IMR-90 (cell line): Measurements from ENCODE around the gene RNF181. TPM values are rescaled to one million over a fixed set of nuclear protein-coding genes. Genes with fewer than 3 reads are reported as not detected.

ENCODE experiments used
- ATAC-seq: fragments of 200-7000 bp; cut with Tn5 transposase; 2 replicates; pipeline ENCODE4 v1.9.1; 2020; ENCODE audit warnings: low read depth, mild to moderate bottlenecking, moderate library complexity
- BruUV-seq: library from RNA; stranded (reverse); fragments of 400-500 nt; replicated peaks from 2 replicates; lab custom pipeline; 2021; lab: Mats Ljungman, UMichigan
- CTCF ChIA-PET: fragments of 300-600 bp; formaldehyde crosslinking; extraction: SDS; loops from one replicate; lab custom pipeline; 2021; ENCODE audit warnings: antibody characterized with exemption; lab: Yijun Ruan, JAX
- POLR2A ChIA-PET: fragments of 300-600 bp; sonication (Branson Sonifier 250); formaldehyde crosslinking; loops from one replicate; lab custom pipeline; 2022; ENCODE audit warnings: antibody characterized with exemption; ENCODE audit not compliant: unreplicated experiment; lab: Charles Lee
- DNase-seq: peaks from one replicate; pipeline ENCODE4 v3.0.0; 2013
- H2AFZ ChIP-seq: replicated peaks from 2 replicates; pipeline ENCODE3; 2013; ENCODE audit warnings: low read length, mild to moderate bottlenecking; ENCODE audit not compliant: poor library complexity
- H2AK5ac ChIP-seq: 2 replicates; pipeline ENCODE4 v1.6.1; 2013; ENCODE audit warnings: low read depth, low read length, inconsistent platforms
- H2AK9ac ChIP-seq: replicated peaks from 2 replicates; pipeline ENCODE3; 2013; ENCODE audit warnings: mild to moderate bottlenecking, low read depth, low read length, moderate library complexity; ENCODE audit not compliant: poor library complexity
- H2BK120ac ChIP-seq: 2 replicates; pipeline ENCODE4 v1.6.1; 2013; ENCODE audit warnings: low read depth, low read length, inconsistent platforms
- H2BK15ac ChIP-seq: 3 replicates; pipeline ENCODE4 v1.6.1; 2013; ENCODE audit warnings: low read depth, low read length, inconsistent platforms
- H2BK20ac ChIP-seq: 2 replicates; pipeline ENCODE4 v1.6.1; 2013; ENCODE audit warnings: low read depth, mild to moderate bottlenecking, inconsistent platforms, low read length, moderate library complexity
- H2BK5ac ChIP-seq: 2 replicates; pipeline ENCODE4 v1.6.1; 2013; ENCODE audit warnings: mild to moderate bottlenecking, low read depth, low read length, inconsistent platforms; ENCODE audit not compliant: poor library complexity, severe bottlenecking
- H3K14ac ChIP-seq: replicated peaks from 2 replicates; pipeline ENCODE4 v1.6.1; 2013; ENCODE audit warnings: low read depth, low read length, inconsistent platforms
- H3K18ac ChIP-seq: 2 replicates; pipeline ENCODE4 v1.6.1; 2013; ENCODE audit warnings: low read depth, low read length, control low read depth
- H3K23ac ChIP-seq: 2 replicates; pipeline ENCODE4 v1.6.1; 2013; ENCODE audit warnings: low read depth, low read length, inconsistent platforms
- H3K27ac ChIP-seq: 2 replicates; pipeline ENCODE4 v1.5.1; 2013; ENCODE audit warnings: mild to moderate bottlenecking, control low read depth, low read length; ENCODE audit not compliant: insufficient read depth
- H3K27me3 ChIP-seq: 2 replicates; pipeline ENCODE4 v1.6.1; 2013; ENCODE audit warnings: low read length; ENCODE audit not compliant: control insufficient read depth, insufficient read depth
- H3K36me3 ChIP-seq: 2 replicates; pipeline ENCODE4 v1.6.1; 2013; ENCODE audit warnings: low read length, mixed read lengths; ENCODE audit not compliant: control insufficient read depth, insufficient read depth
- H3K4ac ChIP-seq: 2 replicates; pipeline ENCODE4 v1.6.1; 2013; ENCODE audit warnings: low read depth, low read length, inconsistent platforms
- H3K4me1 ChIP-seq: 2 replicates; pipeline ENCODE4 v1.6.1; 2013; ENCODE audit warnings: low read length, mixed read lengths; ENCODE audit not compliant: control insufficient read depth, insufficient read depth
- H3K4me2 ChIP-seq: 2 replicates; pipeline ENCODE4 v1.6.1; 2013; ENCODE audit warnings: low read depth, mild to moderate bottlenecking, control low read depth, low read length, moderate library complexity
- H3K4me3 ChIP-seq: 2 replicates; pipeline ENCODE4 v1.5.1; 2013; ENCODE audit warnings: low read depth, mild to moderate bottlenecking, control low read depth, low read length, moderate library complexity; ENCODE audit not compliant: insufficient read depth
- H3K56ac ChIP-seq: 2 replicates; pipeline ENCODE4 v1.6.1; 2013; ENCODE audit warnings: low read length, inconsistent platforms; ENCODE audit not compliant: insufficient read depth; ENCODE audit errors: extremely low read depth
- H3K79me1 ChIP-seq, 2 experiments: 2 replicates each; pipeline ENCODE4 v1.6.1; 2013; ENCODE audit warnings: low read length in 2 of 2, inconsistent platforms in 1 of 2, low read depth in 1 of 2
- H3K9ac ChIP-seq: 2 replicates; pipeline ENCODE4 v1.6.1; 2013; ENCODE audit warnings: low read depth, low read length, control low read depth
- H3K9me1 ChIP-seq: 2 replicates; pipeline ENCODE4 v1.6.1; 2013; ENCODE audit warnings: low read length, inconsistent platforms; ENCODE audit not compliant: insufficient read depth
- H3K9me3 ChIP-seq: 2 replicates; pipeline ENCODE4 v1.6.1; 2013; ENCODE audit warnings: low read length; ENCODE audit not compliant: control insufficient read depth, insufficient read depth
- H4K20me1 ChIP-seq: 2 replicates; pipeline ENCODE4 v1.6.1; 2013; ENCODE audit warnings: low read length, inconsistent platforms; ENCODE audit not compliant: insufficient read depth
- H4K5ac ChIP-seq: 2 replicates; pipeline ENCODE4 v1.6.1; 2013; ENCODE audit warnings: mild to moderate bottlenecking, low read depth, low read length, control low read depth
- H4K8ac ChIP-seq, 2 experiments: 2 replicates each; pipeline ENCODE4 v1.6.1; 2013; ENCODE audit warnings: low read depth in 2 of 2, low read length in 2 of 2, control low read depth in 1 of 2, inconsistent platforms in 1 of 2
- H4K91ac ChIP-seq: 2 replicates; pipeline ENCODE4 v1.6.1; 2013; ENCODE audit warnings: low read depth, low read length, inconsistent platforms; ENCODE audit not compliant: insufficient read depth
- CEBPB ChIP-seq: IDR thresholded peaks from 2 replicates; pipeline ENCODE4 v1.6.1; 2012; ENCODE audit warnings: low read depth, low read length, improper control_type of control experiment
- MAZ ChIP-seq: IDR thresholded peaks from 2 replicates; pipeline ENCODE4 v1.6.1; 2012; ENCODE audit warnings: low read depth, mild to moderate bottlenecking, low read length, improper control_type of control experiment, moderate library complexity, borderline replicate concordance
- RAD21 ChIP-seq: IDR thresholded peaks from 2 replicates; pipeline ENCODE4 v1.6.1; 2012; ENCODE audit warnings: low read length, improper control_type of control experiment
- WGBS, 2 experiments: methylation state at CpG; one replicate each; pipeline versions ENCODE4 v1.1.5 to v1.1.7; 2013; ENCODE audit warnings: missing lambda C conversion rate in 2 of 2; ENCODE audit not compliant: insufficient read length in 1 of 2; ENCODE audit errors: extremely low coverage in 2 of 2; 5-methylcytosine and 5-hydroxymethylcytosine counted together
- dilution Hi-C: fragments of 300-500 bp; cut with HindIII; formaldehyde crosslinking; loops from one replicate; pipeline ENCODE4 v1.14.3; 2018; ENCODE audit warnings: low sequenced_read_pairs; ENCODE audit not compliant: unreplicated experiment
- in situ Hi-C: fragments of 300-500 bp; cut with MboI; formaldehyde crosslinking; loops from 3 replicates; pipeline ENCODE4 v1.14.3; 2019; ENCODE audit warnings: low sequenced_read_pairs, inconsistent platforms, mixed read lengths
- intact Hi-C: fragments of 100-400 bp; cut with micrococcal nuclease; formaldehyde crosslinking; loops from 2 replicates; pipeline ENCODE4 v1.10.0; 2022
- polyA plus RNA-seq, 3 experiments: library from polyadenylated mRNA; depleted of rRNA; stranded (reverse); fragments of >200 nt; gene quantifications; 2 replicates each; pipeline ENCODE4 v1.2.3, GENCODE V29; 2012; ENCODE audit warnings: low replicate concordance in 1 of 3
- total RNA-seq: library from RNA; depleted of rRNA; stranded (reverse); fragments of >200 nt; gene quantifications from 2 replicates; pipeline ENCODE4 v1.2.3, GENCODE V29; 2012
- TF ChIP-seq, protein P1 (sequence below): conservative IDR thresholded peaks from 2 replicates; pipeline ENCODE4 v1.5.1; 2012; ENCODE audit warnings: mild to moderate bottlenecking, low read depth, low read length, improper control_type of control experiment

RNF181 gene
- total and polyA plus RNA-seq, 2 of the 4 experiments (the other 2 are of a cell fraction), result 438 to 498 TPM

DNA sequence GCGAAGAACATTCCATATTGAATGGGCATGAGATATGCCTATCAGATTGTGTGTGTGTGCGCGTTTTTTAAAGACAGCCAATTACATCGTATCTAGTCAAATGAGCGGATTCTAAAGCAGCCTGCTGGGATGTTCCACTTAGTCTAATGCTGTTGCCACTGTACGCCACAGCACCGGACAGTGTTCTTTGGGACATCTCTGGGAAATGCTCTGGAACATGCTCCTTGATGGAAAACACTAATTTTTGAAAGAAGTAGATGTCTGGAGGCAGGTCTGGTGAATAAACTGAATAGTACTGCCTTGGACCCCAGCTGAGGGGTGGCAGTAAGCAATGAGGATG is 10.5 kb downstream of the RNF181 start:
- ATAC-seq (no peak), DNase-seq (no peak)
- Histone ChIP-seq H2BK20ac (peak overlapping the region; percentile 19), H3K9ac (peak overlapping the region; percentile 24; the same call in 1 of the 2 replicates), H3K4me3 (no peak overlapping the region), H3K23ac (peak overlapping the region; percentile 11; the same call in 1 of the 2 replicates), H4K20me1 (peaks cover 11% of the 10 kb centered on the region; the same call in 1 of the 2 replicates), H3K27me3 (no peaks in the 10 kb centered on the region), H4K8ac (peak overlapping the region in 1 of 2 experiments; percentile 29; a peak in 2 of 4 replicates), H3K56ac (0 out of 2 replicates have a peak overlapping the region, but pooled peaks have one; percentile 21), H3K79me1 (peaks cover 31 to 78% of the 10 kb centered on the region in 2 experiments), H2AK9ac (peak overlapping the region; percentile 5), H3K4ac (peak overlapping the region; percentile 55), H3K4me2 (peak overlapping the region; percentile 56), H3K4me1 (peaks cover 25% of the 10 kb centered on the region), H3K14ac (peak overlapping the region; percentile 49), H2BK5ac (peak overlapping the region; percentile 77), H4K91ac (peak overlapping the region; percentile 17; the same call in 1 of the 2 replicates), H3K36me3 (peaks cover 21% of the 10 kb centered on the region), H2AFZ (no peak overlapping the region), H4K5ac (peak overlapping the region; percentile 39), H3K27ac (peak overlapping the region; percentile 90), H2BK120ac (peak overlapping the region; percentile 28), H3K18ac (peak overlapping the region; percentile 49), H2AK5ac (peak overlapping the region; percentile 71), H3K9me1 (peaks cover 33% of the 10 kb centered on the region), H2BK15ac (peak overlapping the region; percentile 55; the same call in 2 of the 3 replicates), H3K9me3 (no peaks in the 10 kb centered on the region)
- WGBS, 2 experiments, result 53% methylated on average over 2 of the region's 7 CpGs; no CpG with 5 or more reads in 1 of the 2 experiments
- ChIA-PET CTCF (interaction anchor here (1.5 kb wide), 1 partner anchor 31 kb away, joined by 3 read pairs; no protein-coding TSS in a partner anchor), POLR2A (interaction anchor here (0.5 to 2.3 kb wide), 2 partner anchors 11 to 17 kb away, joined by 3 to 14 read pairs; partner anchors contain the start of gene RNF181)
- BruUV-seq, result no TSS peak
- in situ Hi-C loops (no loop called here), dilution Hi-C loops (no loop called here), intact Hi-C loops (no loop called here)
- TF ChIP-seq, protein P1, sequence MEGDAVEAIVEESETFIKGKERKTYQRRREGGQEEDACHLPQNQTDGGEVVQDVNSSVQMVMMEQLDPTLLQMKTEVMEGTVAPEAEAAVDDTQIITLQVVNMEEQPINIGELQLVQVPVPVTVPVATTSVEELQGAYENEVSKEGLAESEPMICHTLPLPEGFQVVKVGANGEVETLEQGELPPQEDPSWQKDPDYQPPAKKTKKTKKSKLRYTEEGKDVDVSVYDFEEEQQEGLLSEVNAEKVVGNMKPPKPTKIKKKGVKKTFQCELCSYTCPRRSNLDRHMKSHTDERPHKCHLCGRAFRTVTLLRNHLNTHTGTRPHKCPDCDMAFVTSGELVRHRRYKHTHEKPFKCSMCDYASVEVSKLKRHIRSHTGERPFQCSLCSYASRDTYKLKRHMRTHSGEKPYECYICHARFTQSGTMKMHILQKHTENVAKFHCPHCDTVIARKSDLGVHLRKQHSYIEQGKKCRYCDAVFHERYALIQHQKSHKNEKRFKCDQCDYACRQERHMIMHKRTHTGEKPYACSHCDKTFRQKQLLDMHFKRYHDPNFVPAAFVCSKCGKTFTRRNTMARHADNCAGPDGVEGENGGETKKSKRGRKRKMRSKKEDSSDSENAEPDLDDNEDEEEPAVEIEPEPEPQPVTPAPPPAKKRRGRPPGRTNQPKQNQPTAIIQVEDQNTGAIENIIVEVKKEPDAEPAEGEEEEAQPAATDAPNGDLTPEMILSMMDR, result no peak
- no peak for TF ChIP-seq RAD21
- no peak for TF ChIP-seq MAZ
- TF ChIP-seq CEBPB, result no peak
